CD4-positive, alpha-beta T cell treated with Interleukin-1 beta for 1 hour (primary cell): ENCODE data around the gene PEPD.
A peak's percentile ranks its signal among the peaks of the same experiment; 100 is the strongest.

Source experiments
- DNase-seq, 2 donors: peaks; one replicate each; pipeline ENCODE4 v3.0.0-alpha.2; 2020 to 2022

Gene PEPD

GRCh38 chr19:33376423-33376822 is 145.2 kb downstream of the PEPD start:
- no peak for DNase-seq

- DNase-seq = no peak
Measured at GRCh38 chr19:33375837-33376159, 145.8 kb downstream of the PEPD start.

- DNase-seq = no peak
Measured at GRCh38 chr19:33375156-33375836, 146.3 kb downstream of the PEPD start.

GRCh38 chr19:33374236-33374714 is 147.3 kb downstream of the PEPD start:
- DNase-seq = peak in 1 of 2 donors; percentile 3

GRCh38 chr19:33373453-33374235 is 147.9 kb downstream of the PEPD start, which contains the start of gene CEBPG:
Gene CEBPG, plus strand, starts transcription at chr19:33373709. Its CDS starts 5,531 bp downstream, at chr19:33379240.
- peak; percentile 93 to 96 for DNase-seq

- no peak for DNase-seq
Measured at GRCh38 chr19:33370783-33371182, 150.8 kb downstream of the PEPD start.

GRCh38 chr19:33368074-33368864 is 153.3 kb downstream of the PEPD start:
- DNase-seq = no peak

- no peak for DNase-seq
Measured at GRCh38 chr19:33366897-33367296, 154.7 kb downstream of the PEPD start.

- DNase-seq = no peak
Measured at GRCh38 chr19:33366127-33366526, 155.5 kb downstream of the PEPD start.

- DNase-seq = no peak
Measured at GRCh38 chr19:33365691-33366090, 155.9 kb downstream of the PEPD start.

GRCh38 chr19:33363476-33363875 is 158.1 kb downstream of the PEPD start:
- DNase-seq = no peak

GRCh38 chr19:33362508-33363228 is 158.9 kb downstream of the PEPD start:
- no peak for DNase-seq

GRCh38 chr19:33359581-33359980 is 162.0 kb downstream of the PEPD start:
- DNase-seq = no peak

GRCh38 chr19:33358408-33358807 is 163.2 kb downstream of the PEPD start:
- no peak for DNase-seq

- DNase-seq = no peak
Measured at GRCh38 chr19:33357556-33357955, 164.0 kb downstream of the PEPD start.

- no peak for DNase-seq
Measured at GRCh38 chr19:33355535-33355934, 166.1 kb downstream of the PEPD start.

- DNase-seq = no peak
Measured at GRCh38 chr19:33350538-33351309, 170.9 kb downstream of the PEPD start.

GRCh38 chr19:33349319-33350289 is 172.0 kb downstream of the PEPD start:
- no peak for DNase-seq

GRCh38 chr19:33348301-33349010 is 173.1 kb downstream of the PEPD start:
- no peak for DNase-seq

- DNase-seq = no peak
Measured at GRCh38 chr19:33347300-33347699, 174.3 kb downstream of the PEPD start.
